Parietal lobe (tissue), 1 donor: ENCODE results near the gene PFDN1. TPM values are rescaled to one million over a fixed set of nuclear protein-coding genes. Genes with fewer than 3 reads are reported as not detected.

Source experiments
- total RNA-seq: library from RNA; depleted of rRNA; stranded (reverse); fragments of >200 nt; gene quantifications from one replicate; pipeline ENCODE4 v1.2.3, GENCODE V29; 2014

Gene PFDN1
- total RNA-seq: 50.7 TPM

GRCh38 chr5:140302786-140303639 lies at the start of gene PFDN1:
PFDN1 (minus strand) TSS chr5:140303101; CDS start chr5:140303073, 28 bp downstream.

GRCh38 chr5:140346348-140347221 lies 43.7 kb upstream of the PFDN1 start, which contains the start of gene HBEGF:
HBEGF (minus strand) TSS chr5:140346603; CDS start chr5:140346328, 275 bp downstream.

Other genes with a start within 250 kb of the PFDN1 start
- gene PURA, start 189.0 kb downstream of the PFDN1 start, total RNA-seq: 20.3 TPM
- 11.0 TPM for gene IGIP, start 177.2 kb downstream of the PFDN1 start, total RNA-seq
- gene CYSTM1, start 127.9 kb downstream of the PFDN1 start, total RNA-seq: 5.3 TPM
- 10.3 TPM for gene HBEGF, start 43.5 kb upstream of the PFDN1 start, total RNA-seq
- not detected for gene SLC4A9, start 57.1 kb upstream of the PFDN1 start, total RNA-seq
- 198 TPM for gene ANKHD1, start 98.7 kb upstream of the PFDN1 start, total RNA-seq
- gene EIF4EBP3, start 244.6 kb upstream of the PFDN1 start, total RNA-seq: not detected